ENCODE results near the gene HTRA3.

The HTRA3 gene

DNA sequence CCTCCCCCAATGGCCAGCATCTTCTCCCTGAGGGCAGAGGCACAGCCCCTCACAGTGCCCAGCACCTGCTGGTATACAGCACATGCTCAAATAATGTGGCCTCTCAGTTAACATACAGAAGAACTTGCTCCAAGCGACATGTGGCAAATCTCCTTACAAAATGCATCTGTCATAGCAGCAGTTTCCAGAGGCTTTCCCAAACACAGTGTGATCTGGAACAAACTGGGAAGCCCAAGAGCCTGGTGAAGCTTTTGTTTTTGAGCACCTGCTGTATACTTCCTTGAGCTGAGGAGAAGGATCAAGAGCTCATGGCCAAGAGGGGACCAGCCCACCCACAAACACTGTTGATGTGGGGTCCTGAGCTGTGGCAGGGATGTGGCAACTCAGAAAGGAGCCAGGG lies 34.8 kb upstream of the HTRA3 start:
- no peak for DNase-seq (ENCODE audit: low spot score)

DNA sequence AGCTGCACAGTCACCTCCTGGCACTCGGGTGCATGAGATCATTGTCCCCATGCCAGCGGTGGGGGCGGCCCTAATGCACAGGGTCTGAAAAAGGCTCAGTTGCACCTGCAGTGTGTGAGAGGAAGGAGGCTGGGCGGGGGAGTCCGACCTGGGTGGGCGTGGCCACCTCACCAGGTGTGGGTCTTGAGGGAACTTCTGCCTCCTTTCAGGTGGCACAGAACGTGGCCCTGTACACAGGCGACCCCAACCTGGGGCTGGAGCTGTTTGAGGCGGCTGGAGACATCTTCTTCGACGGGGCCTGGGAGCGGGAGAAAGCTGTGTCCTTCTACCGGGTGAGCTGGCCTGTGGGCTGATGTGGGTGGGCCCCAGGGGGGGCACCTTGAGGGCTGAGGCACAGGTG lies 34.3 kb upstream of the HTRA3 start:
- DNase-seq (ENCODE audit: low spot score) = no peak

GRCh38 chr4:8235686-8236085 lies 33.9 kb upstream of the HTRA3 start:
- DNase-seq (ENCODE audit: low spot score) = no peak

DNA sequence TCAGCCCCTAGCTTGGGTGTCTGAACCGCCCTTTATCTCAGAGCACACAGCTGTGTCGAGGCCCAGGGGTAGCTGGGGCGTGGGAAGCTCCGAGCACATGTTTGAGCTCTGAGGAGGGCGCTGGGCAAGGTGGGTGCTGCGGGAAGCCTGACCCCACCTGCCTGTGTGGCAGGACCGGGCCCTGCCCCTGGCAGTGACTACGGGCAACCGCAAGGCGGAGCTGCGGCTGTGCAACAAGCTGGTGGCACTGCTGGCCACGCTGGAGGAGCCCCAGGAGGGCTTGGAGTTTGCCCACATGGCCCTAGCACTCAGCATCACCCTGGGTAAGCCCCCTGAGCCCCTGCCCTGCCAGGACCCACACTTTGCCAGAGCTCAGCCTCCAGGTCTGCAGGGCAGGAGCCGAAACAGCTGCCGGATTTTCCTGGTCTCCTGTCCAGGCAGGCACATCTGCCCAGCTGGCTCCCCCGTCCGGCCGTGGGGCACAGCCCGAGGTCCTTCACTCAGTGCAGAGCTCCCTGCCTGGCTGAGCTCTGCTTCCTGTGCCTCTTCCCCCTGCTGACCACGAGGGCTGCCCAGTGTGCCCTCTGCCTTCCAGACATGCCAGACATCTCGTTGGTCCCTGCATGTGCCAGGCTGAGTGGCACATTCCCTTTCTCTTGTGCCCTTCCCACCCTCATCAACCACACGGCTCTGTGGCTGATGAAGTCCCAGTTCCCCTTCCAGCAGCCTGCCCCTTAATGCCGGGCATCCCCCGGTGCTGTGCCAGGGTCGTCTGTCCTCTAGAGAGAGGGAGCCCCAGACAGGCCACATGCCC lies 33.2 kb upstream of the HTRA3 start:
- no peak for DNase-seq (ENCODE audit: low spot score)

DNA sequence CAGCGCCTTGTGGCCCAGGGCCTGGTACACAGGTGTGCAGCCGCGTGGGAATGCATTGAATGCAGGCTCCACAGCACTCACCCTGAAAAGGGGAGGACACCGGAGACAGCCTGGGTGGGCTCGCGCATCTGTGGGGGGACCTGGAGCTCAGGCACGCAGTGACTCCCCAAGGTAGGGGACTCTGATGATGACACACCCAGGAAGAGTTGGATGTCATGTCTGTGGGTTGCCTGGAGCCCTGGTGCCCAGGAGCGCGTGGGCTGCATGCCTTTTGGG lies 32.7 kb upstream of the HTRA3 start:
- DNase-seq (ENCODE audit: low spot score) = no peak

DNA sequence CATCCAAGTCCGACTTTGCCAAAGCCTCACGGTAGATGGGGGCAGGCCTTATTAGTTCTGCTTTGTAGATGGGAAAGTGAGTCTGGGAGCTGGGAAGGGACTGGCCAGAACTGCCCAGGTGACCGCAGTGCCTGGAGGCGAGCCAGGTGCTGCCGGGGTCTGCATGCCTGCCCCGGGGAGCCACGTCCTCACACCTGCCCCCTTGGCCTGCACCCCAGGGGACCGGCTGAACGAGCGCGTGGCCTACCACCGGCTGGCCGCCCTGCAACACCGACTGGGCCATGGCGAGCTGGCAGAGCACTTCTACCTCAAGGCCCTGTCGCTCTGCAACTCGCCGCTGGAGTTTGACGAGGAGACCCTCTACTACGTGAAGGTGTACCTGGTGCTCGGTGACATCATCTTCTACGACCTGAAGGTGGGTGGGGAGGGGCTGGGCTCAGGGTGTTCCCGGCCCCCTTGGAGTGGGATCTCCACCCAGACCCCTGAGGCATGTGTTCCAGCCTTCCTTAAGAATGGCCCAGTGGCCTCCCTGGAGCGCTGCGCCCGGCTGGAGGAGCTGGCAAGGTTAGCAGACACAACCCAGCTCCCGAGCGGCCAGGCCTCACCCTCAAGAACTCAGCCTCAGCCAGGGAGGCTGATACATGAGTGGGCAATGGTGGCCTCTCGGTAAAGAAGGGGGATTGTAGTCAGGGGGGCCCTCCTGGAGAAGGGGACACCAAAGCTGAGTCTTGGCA lies 32.1 kb upstream of the HTRA3 start:
- DNase-seq (ENCODE audit: low spot score) = no peak

- DNase-seq (ENCODE audit: low spot score) = peak; percentile 8
Measured at GRCh38 chr4:8238036-8238511, 31.5 kb upstream of the HTRA3 start.

GRCh38 chr4:8238515-8239053 lies 31.0 kb upstream of the HTRA3 start:
- no peak for DNase-seq (ENCODE audit: low spot score)

- DNase-seq (ENCODE audit: low spot score) = no peak
Measured at GRCh38 chr4:8239226-8239625, 30.3 kb upstream of the HTRA3 start.

DNA sequence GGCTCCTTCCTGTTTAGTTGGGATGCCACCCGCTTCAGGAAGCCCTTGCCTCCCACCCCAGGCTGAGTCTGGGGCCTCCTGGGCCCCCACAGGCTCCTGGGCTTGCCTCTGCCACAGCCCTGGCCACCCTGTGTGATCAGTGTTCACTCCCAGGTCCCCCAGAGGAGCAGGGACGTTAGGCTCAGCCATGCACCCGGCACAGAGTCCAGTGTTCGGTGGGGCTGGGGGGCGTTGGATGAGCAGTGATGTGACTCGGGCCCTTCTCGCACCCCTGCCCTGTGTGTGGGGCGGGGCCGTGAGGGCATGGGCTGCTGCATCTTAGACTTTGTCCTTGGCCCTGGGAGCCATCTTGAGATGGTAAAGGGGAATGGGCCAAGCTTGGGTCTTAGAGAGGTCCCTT lies 29.9 kb upstream of the HTRA3 start:
- no peak for DNase-seq (ENCODE audit: low spot score)

DNA sequence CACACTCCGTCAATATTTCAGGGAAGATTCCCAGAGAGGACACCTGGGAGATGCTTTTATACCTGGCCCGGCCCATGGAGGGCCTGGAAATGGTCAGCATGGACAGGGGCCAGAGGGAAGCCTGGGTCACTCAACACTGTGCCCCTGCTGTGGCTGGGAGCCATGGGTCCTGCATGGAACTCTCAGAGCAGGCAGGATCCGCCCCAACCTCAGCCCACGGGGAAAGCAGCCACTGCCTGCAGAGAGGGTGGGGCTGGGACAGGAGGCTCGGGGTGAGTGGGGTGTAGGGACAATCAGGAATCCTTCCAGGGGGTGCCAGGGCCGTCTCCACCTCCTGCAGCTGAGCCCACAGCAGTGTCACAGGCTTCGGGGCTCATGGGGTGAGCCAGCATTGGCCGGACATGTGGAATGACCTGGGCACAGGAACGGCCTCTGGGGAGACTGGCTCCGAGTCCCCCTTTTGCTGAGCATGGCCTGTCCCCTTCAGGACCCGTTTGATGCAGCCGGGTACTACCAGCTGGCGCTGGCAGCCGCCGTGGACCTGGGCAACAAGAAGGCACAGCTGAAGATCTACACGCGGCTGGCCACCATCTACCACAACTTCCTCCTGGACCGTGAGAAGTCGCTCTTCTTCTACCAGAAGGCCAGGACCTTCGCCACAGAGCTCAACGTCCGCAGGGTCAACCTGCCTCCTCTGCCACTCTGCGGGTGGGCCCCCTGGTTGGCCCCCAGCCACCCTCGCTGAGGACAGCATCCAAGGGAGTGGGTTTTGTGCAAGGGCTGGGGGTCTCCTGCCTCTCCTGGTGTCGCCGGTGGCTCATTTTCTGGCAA lies 29.1 kb upstream of the HTRA3 start:
- no peak for DNase-seq (ENCODE audit: low spot score)

GRCh38 chr4:8241211-8241779 lies 28.3 kb upstream of the HTRA3 start:
- no peak for DNase-seq (ENCODE audit: low spot score)

DNA sequence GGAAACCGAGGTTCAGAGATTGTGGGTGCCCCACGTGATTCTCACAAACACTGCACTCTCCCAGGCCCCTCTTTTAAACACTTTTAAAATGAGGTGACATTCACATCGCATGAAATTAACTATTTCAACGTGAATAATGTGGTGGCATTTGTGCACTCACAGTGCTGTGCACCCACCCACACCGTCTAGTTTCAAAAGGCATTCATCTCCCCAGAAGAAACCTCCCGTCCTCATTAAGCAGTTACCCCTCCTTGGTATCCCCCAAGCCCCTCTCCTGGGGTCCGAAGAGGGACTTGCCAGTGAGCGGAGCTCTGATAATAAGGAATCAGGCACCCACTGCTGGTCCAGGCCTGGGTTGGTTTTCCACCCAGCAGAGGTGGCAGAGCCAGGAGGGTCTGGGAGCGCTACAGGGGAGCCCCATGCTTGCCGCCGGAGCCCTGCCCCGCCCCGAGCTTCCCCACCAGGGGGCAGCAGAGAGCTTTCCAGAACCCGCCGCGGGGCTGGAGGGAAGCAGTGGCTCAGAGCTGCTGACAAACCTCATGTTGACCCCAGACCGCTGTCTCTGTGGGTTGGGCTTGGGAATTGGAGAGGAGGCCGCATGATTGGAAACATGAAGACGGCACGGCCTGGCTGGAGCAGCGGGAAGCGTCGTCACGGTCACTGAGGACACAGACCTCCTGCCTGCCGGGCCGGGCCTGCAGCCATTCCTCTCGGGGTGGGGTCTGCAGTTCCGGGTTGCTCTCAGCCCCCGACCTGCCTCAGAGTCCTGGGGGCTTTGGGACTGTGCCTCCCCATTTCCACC lies 27.5 kb upstream of the HTRA3 start:
- peak; percentile 74 for DNase-seq (ENCODE audit: low spot score)

DNA sequence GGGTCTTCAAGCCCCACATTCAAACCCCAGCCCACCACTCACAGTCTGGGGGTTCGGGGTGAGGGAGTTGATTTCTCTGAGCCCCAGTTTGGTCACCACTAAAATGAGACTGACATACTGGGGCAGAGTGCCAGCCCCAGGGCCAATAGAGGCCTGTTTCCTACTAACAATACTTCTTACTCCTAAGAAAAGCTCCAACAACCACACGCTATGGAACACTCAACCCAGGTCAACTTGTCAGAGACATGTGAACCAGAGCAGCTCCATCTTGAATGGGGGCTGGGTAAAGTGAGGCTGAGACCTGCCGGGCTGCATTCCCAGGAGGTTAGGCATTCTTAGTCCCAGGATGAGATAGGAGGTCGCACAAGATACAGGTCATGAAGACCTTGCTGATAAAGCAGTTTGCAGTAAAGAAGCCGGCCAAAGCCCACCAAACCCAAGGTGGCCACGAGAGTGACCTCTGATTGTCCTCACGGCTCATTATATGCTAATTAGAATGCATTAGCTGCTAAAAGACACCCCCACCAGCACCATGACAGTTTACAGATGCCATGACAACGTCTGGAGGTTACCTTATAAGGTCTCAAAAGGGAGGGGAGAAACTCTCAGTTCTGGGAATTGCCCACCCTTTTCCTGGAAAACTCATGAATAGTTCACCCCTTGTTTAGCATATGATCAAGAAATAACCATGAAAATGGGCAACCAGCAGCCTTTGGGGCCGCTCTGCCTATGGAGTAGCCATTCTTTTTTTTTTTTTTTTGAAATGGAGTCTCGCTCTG lies 26.6 kb upstream of the HTRA3 start:
- DNase-seq (ENCODE audit: low spot score) = no peak

DNA sequence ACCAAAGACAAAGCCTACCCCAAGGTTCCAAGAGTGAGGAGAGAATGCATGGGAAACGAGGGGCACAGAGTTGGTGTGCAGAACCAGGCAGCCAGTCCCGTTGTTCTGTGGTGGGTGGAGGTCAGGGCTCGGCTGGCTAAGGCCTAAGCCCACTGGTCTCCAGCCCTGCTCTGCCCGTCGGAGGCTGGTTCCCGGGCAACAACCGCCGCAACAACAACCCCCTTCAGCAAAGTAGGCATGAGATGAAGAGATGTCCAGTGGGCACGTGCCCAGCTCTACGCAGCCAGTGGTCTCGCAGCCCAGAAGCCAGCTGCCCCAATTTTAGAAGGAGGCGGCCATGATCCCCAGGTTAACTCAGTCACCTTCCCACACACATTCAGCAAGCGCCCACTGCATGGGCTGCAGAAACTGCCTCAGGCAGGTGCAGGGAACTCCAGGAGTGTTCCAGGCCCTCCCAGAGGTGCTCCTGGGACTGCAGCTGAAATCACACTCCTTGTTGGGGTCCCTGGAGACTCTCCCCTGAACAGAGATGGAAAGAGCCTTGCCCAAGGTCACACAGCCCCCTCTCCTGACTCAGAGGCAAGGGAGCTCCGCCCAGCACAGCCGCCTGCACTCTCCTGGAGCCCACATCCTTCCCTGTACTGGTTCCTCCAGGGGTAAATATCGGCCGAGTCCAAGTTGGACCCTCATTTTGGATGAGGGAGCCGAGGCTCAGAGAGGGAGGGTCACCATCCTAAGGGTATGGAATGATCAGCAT lies 25.4 kb upstream of the HTRA3 start:
- DNase-seq (ENCODE audit: low spot score) = no peak

DNA sequence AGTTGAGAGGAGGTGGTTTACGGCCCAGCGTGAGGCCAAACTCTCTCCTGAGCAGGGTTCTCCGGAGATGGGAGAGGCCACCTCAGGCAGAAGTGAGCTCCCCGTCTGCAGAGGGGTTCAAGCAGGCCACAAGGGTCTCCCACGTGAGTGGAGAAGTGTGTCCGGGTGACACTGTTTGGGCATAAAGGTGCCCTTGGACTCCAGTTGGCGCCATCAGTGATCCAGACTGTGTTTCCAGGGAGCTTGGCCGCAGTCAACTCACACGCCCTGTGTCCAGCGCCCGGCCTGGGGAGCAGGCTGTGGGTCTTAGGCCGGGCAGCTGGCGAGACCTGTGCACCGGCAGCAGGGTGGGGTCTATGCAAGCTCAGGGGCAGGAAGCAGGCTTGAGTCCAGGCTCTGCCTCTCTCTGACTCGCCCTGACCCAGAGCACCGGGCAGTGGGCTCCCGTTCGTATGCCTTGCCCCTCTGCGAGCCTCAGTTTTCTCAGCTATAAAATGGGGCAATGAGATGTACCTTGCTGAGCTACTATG lies 24.6 kb upstream of the HTRA3 start:
- no peak for DNase-seq (ENCODE audit: low spot score)

- no peak for DNase-seq (ENCODE audit: low spot score)
Measured at GRCh38 chr4:8245884-8246833, 23.4 kb upstream of the HTRA3 start.
